ENCODE measurements around the gene GNG7.

DNA sequence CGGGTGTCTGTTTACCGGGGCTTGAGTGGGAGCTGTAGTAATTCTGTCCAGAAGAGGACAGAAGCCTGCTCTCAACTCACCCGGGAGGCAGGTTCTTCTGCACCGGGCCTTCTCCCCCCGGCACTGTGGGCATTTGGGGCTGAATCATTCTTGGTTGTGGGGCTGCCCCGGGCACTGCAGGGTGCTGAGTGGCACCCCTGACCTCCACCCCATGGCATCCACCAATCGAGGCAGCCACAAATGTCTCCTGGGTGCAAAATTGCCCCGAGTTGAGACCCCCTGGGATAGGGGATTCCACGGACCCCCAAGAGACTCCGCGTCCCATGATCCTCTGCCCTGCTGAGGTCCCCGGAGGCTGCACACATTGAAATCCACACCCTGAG, 68.8 kb downstream of the GNG7 start:
- TF ChIP-seq, protein P1, sequence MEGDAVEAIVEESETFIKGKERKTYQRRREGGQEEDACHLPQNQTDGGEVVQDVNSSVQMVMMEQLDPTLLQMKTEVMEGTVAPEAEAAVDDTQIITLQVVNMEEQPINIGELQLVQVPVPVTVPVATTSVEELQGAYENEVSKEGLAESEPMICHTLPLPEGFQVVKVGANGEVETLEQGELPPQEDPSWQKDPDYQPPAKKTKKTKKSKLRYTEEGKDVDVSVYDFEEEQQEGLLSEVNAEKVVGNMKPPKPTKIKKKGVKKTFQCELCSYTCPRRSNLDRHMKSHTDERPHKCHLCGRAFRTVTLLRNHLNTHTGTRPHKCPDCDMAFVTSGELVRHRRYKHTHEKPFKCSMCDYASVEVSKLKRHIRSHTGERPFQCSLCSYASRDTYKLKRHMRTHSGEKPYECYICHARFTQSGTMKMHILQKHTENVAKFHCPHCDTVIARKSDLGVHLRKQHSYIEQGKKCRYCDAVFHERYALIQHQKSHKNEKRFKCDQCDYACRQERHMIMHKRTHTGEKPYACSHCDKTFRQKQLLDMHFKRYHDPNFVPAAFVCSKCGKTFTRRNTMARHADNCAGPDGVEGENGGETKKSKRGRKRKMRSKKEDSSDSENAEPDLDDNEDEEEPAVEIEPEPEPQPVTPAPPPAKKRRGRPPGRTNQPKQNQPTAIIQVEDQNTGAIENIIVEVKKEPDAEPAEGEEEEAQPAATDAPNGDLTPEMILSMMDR (conservative IDR thresholded peaks at IDR 0.05; ENCODE audit: low read length): no peak
- no peak for TF ChIP-seq EZH2phosphoT487 (IDR thresholded peaks at IDR 0.05; ENCODE audit: borderline replicate concordance)
